ENCODE data around the gene C2CD4B.

The C2CD4B gene

DNA sequence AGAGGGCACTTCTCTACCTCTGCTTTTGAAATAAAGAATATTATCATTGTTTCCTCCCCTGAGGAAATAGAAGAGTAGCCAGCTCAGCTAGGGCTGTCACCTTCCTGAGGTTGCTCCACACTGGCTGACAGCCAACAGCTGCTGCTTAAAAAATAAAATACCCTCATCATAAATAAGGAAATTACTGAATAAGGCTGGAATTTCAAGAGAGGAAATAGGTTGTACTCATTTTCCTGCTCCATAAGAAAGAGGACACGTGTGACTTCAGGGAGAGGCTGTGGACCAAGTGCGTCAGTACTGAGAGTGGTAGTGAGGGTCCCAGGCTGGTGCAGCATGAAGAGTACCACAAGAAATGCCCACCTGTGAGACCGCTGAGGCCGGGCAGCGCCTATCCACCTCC is 8.1 kb upstream of the C2CD4B start:
- no peak for TF ChIP-seq ZFX (IDR thresholded peaks at IDR 0.05)
- no peak overlapping the region for H3K27ac ChIP-seq

GRCh38 chr15:62171882-62172281 is 6.8 kb upstream of the C2CD4B start:
- no peak overlapping the region for H3K27ac ChIP-seq
- TF ChIP-seq ZFX (IDR thresholded peaks at IDR 0.05) (no peak), CTCF (conservative IDR thresholded peaks at IDR 0.05) (no peak)

- H3K27ac ChIP-seq = peak overlapping the region; percentile 41; the same call in 1 of the 2 replicates
- TF ChIP-seq CTCF (conservative IDR thresholded peaks at IDR 0.05) (no peak), ZFX (IDR thresholded peaks at IDR 0.05) (no peak)
Measured at GRCh38 chr15:62165793-62166375, 799 bp upstream of the C2CD4B start.

- H3K27ac ChIP-seq = peak overlapping the region; percentile 41
- TF ChIP-seq ZFX (IDR thresholded peaks at IDR 0.05) (no peak), CTCF (conservative IDR thresholded peaks at IDR 0.05) (no peak)
Measured at GRCh38 chr15:62164396-62165103, 535 bp downstream of the C2CD4B start.

GRCh38 chr15:62164014-62164395 is 1.1 kb downstream of the C2CD4B start:
- no peak overlapping the region for H3K27ac ChIP-seq
- TF ChIP-seq CTCF (conservative IDR thresholded peaks at IDR 0.05) (no peak), ZFX (IDR thresholded peaks at IDR 0.05) (no peak)

DNA sequence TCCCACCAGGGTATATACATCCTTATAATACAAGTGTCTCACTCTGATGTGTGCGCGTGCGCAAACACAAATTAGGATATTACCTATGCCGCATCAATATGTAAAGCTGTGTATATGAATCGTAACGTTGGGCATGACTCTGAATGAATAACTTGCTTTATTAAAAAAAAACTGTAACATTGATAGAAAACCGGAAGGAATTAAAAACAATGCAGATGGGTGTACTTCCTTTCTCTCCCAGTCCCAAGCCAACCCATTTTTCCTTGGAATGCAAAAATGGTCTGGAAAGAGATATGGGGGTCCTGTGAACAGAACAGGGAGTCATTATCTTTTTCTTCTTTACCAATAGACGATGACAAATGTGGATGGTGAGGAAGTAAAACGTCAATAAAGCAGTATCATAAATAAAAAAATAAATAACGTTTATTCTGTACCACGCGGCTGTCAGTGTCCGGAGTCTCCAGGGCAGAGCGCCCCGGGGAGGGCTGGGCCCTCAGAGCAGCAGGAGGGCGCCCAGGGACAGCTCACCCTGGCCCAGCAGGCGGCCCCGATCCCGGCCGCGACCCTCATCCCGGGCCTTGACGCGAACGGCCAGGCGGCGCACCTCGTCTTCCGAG is 1.6 kb downstream of the C2CD4B start:
- TF ChIP-seq CTCF (conservative IDR thresholded peaks at IDR 0.05) = no peak
- TF ChIP-seq ZFX (IDR thresholded peaks at IDR 0.05) = no peak
- H3K27ac ChIP-seq = no peak overlapping the region

DNA sequence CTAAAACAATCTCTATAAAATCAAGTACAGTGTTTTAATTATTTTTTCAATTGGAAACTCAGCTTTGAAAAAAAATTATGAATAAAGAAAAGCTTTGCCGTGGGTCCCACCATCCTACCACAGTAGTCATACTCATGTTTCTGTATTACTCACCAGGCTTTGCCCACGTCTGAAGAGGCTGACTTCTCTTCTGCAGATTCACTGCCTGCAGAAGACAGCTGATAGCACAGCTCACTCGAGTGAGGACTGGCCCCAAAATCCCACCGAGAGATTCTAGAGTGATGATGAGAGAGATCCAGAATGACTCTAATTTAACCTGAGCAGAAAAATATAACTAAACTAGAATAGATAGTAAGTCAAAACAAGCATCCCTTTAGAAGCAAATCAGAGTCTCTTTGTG is 11.9 kb downstream of the C2CD4B start:
- TF ChIP-seq CTCF (conservative IDR thresholded peaks at IDR 0.05) = no peak
- H3K27ac ChIP-seq = no peak overlapping the region

All from C4-2B (cell line).